ENCODE data around the gene SLC66A2.

- TF ChIP-seq CTCF (IDR thresholded peaks at IDR 0.05) (no peak), POLR2A (IDR thresholded peaks at IDR 0.05) (no peak)
These were observed 46.0 kb downstream of the SLC66A2 start for GRCh38 chr18:79905389-79905911.

All from transverse colon (tissue), 3 donors.